GM12878 (cell line): Measurements from ENCODE around the gene TMEM131L. TPM values are rescaled to one million over a fixed set of nuclear protein-coding genes. Genes with fewer than 3 reads are reported as not detected.

Experiments
- ATAC-seq: fragments of 200-7000 bp; cut with Tn5 transposase; 3 replicates; pipeline ENCODE4 v1.9.1; 2020; ENCODE audit warnings: mild to moderate bottlenecking, moderate library complexity
- BruUV-seq: library from RNA; stranded (reverse); fragments of 400-500 nt; replicated peaks from 2 replicates; lab custom pipeline; 2021; lab: Mats Ljungman, UMichigan
- CTCF ChIA-PET: fragments of 300-600 bp; sonication (Branson Sonifier 250); formaldehyde crosslinking; extraction: SDS; loops from one replicate; lab custom pipeline; 2021; ENCODE audit warnings: inconsistent platforms; lab: Yijun Ruan, JAX
- POLR2A ChIA-PET: fragments of 350-600 bp; formaldehyde crosslinking; extraction: SDS; loops from one replicate; lab custom pipeline; 2021; ENCODE audit warnings: inconsistent platforms; lab: Charles Lee
- RAD21 ChIA-PET: fragments of 300-600 bp; sonication (Branson Sonifier 250); formaldehyde crosslinking; loops from one replicate; lab custom pipeline; 2023; ENCODE audit warnings: antibody characterized with exemption; ENCODE audit not compliant: unreplicated experiment; lab: Charles Lee
- SMC1A ChIA-PET: fragments of 300-600 bp; sonication (Branson Sonifier 250); formaldehyde crosslinking; loops from one replicate; lab custom pipeline; 2023; ENCODE audit not compliant: unreplicated experiment, uncharacterized antibody; lab: Charles Lee
- DNase-seq: peaks from one replicate; pipeline ENCODE4 v3.0.0-alpha.2; 2011; ENCODE audit warnings: low read depth, low spot score
- FAIRE-seq: peaks from 3 replicates; lab custom pipeline; 2011; peaks lifted over from hg19 to GRCh38; lab: Jason Lieb, UNC
- H2AFZ ChIP-seq: 2 replicates; pipeline ENCODE4 v1.6.0; 2011; ENCODE audit warnings: low read depth, low read length, control low read depth; ENCODE audit not compliant: control insufficient read depth
- H3K27ac ChIP-seq: 2 replicates; pipeline ENCODE4 v1.5.1; 2011; ENCODE audit warnings: control low read depth; ENCODE audit not compliant: control insufficient read depth, insufficient read depth
- H3K27me3 ChIP-seq, 2 experiments: replicated peaks in 1 of 2; 2 replicates each; pipeline versions ENCODE4 v1.6.0 to v1.6.1; 2011; ENCODE audit warnings: low read length in 1 of 2; ENCODE audit not compliant: control insufficient read depth in 2 of 2, insufficient read depth in 2 of 2
- H3K36me3 ChIP-seq, 2 experiments: 2 replicates each; pipeline ENCODE4 v1.5.1; 2011; ENCODE audit warnings: low read length in 1 of 2; ENCODE audit not compliant: control insufficient read depth in 2 of 2, insufficient read depth in 2 of 2
- H3K4me1 ChIP-seq: 2 replicates; pipeline ENCODE4 v1.6.1; 2011; ENCODE audit warnings: mild to moderate bottlenecking, low read length, moderate library complexity, mixed read lengths; ENCODE audit not compliant: control insufficient read depth, insufficient read depth
- H3K4me2 ChIP-seq: 2 replicates; pipeline ENCODE4 v1.6.0; 2011; ENCODE audit warnings: control low read depth; ENCODE audit not compliant: control insufficient read depth, insufficient read depth
- H3K4me3 ChIP-seq: fragments of 200-600 bp; sonication (generic); 2 replicates; pipeline ENCODE4 v1.5.1; 2016
- H3K79me2 ChIP-seq: 2 replicates; pipeline ENCODE4 v1.6.0; 2011; ENCODE audit warnings: low read length; ENCODE audit not compliant: control insufficient read depth, insufficient read depth
- H3K9ac ChIP-seq: 2 replicates; pipeline ENCODE4 v1.8.0; 2011; ENCODE audit warnings: low read length, control low read depth, mixed read lengths; ENCODE audit not compliant: control insufficient read depth, insufficient read depth
- H3K9me3 ChIP-seq: replicated peaks from 3 replicates; pipeline ENCODE4 v1.5.1; 2011; ENCODE audit warnings: mild to moderate bottlenecking, low read length; ENCODE audit not compliant: control insufficient read depth, insufficient read depth
- H4K20me1 ChIP-seq: 2 replicates; pipeline ENCODE4 v1.6.0; 2011; ENCODE audit not compliant: control insufficient read depth, insufficient read depth
- CBX5 ChIP-seq: sonication (generic); IDR thresholded peaks from 2 replicates; pipeline ENCODE4 v1.6.1; 2016; ENCODE audit warnings: low read depth, moderate library complexity, mild to moderate bottlenecking, inconsistent platforms
- CHD4 ChIP-seq: fragments of 200-600 bp; sonication (generic); IDR thresholded peaks from 2 replicates; pipeline ENCODE4 v1.6.1; 2016; ENCODE audit warnings: mild to moderate bottlenecking
- CREM ChIP-seq: IDR thresholded peaks from 2 replicates; pipeline ENCODE4 v1.6.1; 2014; ENCODE audit warnings: antibody characterized with exemption, low read depth
- ELK1 ChIP-seq: IDR thresholded peaks from 2 replicates; pipeline ENCODE4 v1.6.1; 2012; ENCODE audit warnings: low read depth, low read length, improper control_type of control experiment
- EP300 ChIP-seq, 2 experiments: fragments of 150-350 bp in 1 of 2; IDR thresholded peaks; 2 replicates each; pipeline ENCODE4 v1.6.1; 2011 to 2012; ENCODE audit warnings: low read depth in 2 of 2, low read length in 2 of 2, borderline replicate concordance in 1 of 2, improper control_type of control experiment in 1 of 2, inconsistent platforms in 1 of 2; ENCODE audit not compliant: control insufficient read depth in 1 of 2
- EZH2 ChIP-seq: IDR thresholded peaks from 2 replicates; pipeline ENCODE4 v1.6.1; 2012; ENCODE audit warnings: low read depth, mild to moderate bottlenecking, control low read depth, inconsistent platforms, low read length, borderline replicate concordance; ENCODE audit not compliant: control insufficient read depth
- FOXM1 ChIP-seq: IDR thresholded peaks from 2 replicates; pipeline ENCODE4 v1.6.1; 2012; ENCODE audit warnings: low read depth, mild to moderate bottlenecking, inconsistent platforms, low read length, moderate library complexity
- MEF2B ChIP-seq: fragments of 450-650 bp; IDR thresholded peaks from 2 replicates; pipeline ENCODE4 v1.6.1; 2018; ENCODE audit warnings: mild to moderate bottlenecking, moderate library complexity; ENCODE audit not compliant: partially characterized antibody, poor library complexity, severe bottlenecking
- MYC ChIP-seq: IDR thresholded peaks from 2 replicates; pipeline ENCODE4 v1.6.1; 2011; ENCODE audit warnings: mild to moderate bottlenecking, low read length, moderate library complexity, inconsistent platforms; ENCODE audit not compliant: insufficient read depth, insufficient replicate concordance, insufficient read length, severe bottlenecking
- NR2F1 ChIP-seq: fragments of 450-650 bp; conservative IDR thresholded peaks from 2 replicates; pipeline ENCODE4 v1.6.1; 2017; ENCODE audit warnings: mild to moderate bottlenecking
- RB1 ChIP-seq: fragments of 450-650 bp; formaldehyde crosslinking; IDR thresholded peaks from 2 replicates; pipeline ENCODE4 v1.6.1; 2017; ENCODE audit warnings: mild to moderate bottlenecking, borderline replicate concordance
- RCOR1 ChIP-seq: conservative IDR thresholded peaks from 2 replicates; pipeline ENCODE4 v1.6.1; 2012; ENCODE audit warnings: low read depth, low read length, improper control_type of control experiment
- SMARCA5 ChIP-seq: fragments of 450-650 bp; IDR thresholded peaks from 2 replicates; pipeline ENCODE4 v1.6.1; 2017; ENCODE audit warnings: mild to moderate bottlenecking
- SRF ChIP-seq, 2 experiments: IDR thresholded peaks; 2 replicates each; pipeline ENCODE4 v1.6.1; 2011; ENCODE audit warnings: low read depth in 2 of 2, low read length in 2 of 2, mild to moderate bottlenecking in 1 of 2, moderate library complexity in 1 of 2
- TBL1XR1 ChIP-seq: IDR thresholded peaks from 2 replicates; pipeline ENCODE4 v1.6.1; 2012; ENCODE audit warnings: low read depth, low read length, improper control_type of control experiment
- USF2 ChIP-seq: IDR thresholded peaks from 2 replicates; pipeline ENCODE4 v1.6.1; 2011; ENCODE audit warnings: low read depth, low read length, improper control_type of control experiment, borderline replicate concordance
- ZSCAN29 ChIP-seq: fragments of 450-650 bp; IDR thresholded peaks from 2 replicates; pipeline ENCODE4 v1.6.1; 2017; ENCODE audit warnings: mild to moderate bottlenecking, moderate library complexity
- WGBS: methylation state at CpG from one replicate; pipeline ENCODE4 v1.1.6; 2016; ENCODE audit warnings: low lambda C conversion rate; ENCODE audit not compliant: insufficient replicate concordance, insufficient coverage; ENCODE audit errors: missing lambda C conversion rate; 5-methylcytosine and 5-hydroxymethylcytosine counted together
- in situ Hi-C: fragments of 300-500 bp; cut with MboI; formaldehyde crosslinking; loops from 9 replicates; pipeline ENCODE4 v1.14.3; 2018; ENCODE audit warnings: mixed read lengths
- intact Hi-C: fragments of 100-400 bp; cut with micrococcal nuclease; formaldehyde crosslinking; loops from one replicate; pipeline ENCODE4 v1.14.2; 2022; ENCODE audit not compliant: unreplicated experiment
- polyA plus RNA-seq, 11 experiments: library from polyadenylated mRNA; depleted of rRNA in 4 of 11; unstranded in 6 of 11; stranded (reverse) in 5 of 11; fragments of >200 nt; fragmentation: Nextera tagmentation in 4 of 11; fragmentation: Illumina TruSeq in 1 of 11; extraction: Ambion mirVana in 4 of 11; extraction: Trizol in 1 of 11; gene quantifications; 1 replicate in 1 of 11; 2 replicates in 10 of 11; pipeline versions ENCODE4 v1.2.1 to v1.2.3, GENCODE V29; 2011 to 2016; ENCODE audit warnings: inconsistent platforms in 2 of 11, missing spikeins in 2 of 11, low read depth in 1 of 11
- total RNA-seq, 4 experiments: library from RNA; depleted of rRNA in 3 of 4; stranded (reverse); fragments of >200 nt in 3 of 4; fragmentation: Illumina TruSeq in 1 of 4; extraction: Trizol in 1 of 4; gene quantifications; 2 replicates each; pipeline versions ENCODE4 v1.2.1 to v1.2.3, GENCODE V29; 2013 to 2021

The TMEM131L gene
- total and polyA plus RNA-seq, 10 of the 15 experiments (the other 5 are each of a cell fraction or from before 2014, with no cell fraction given): 8.5 to 101 (median 74.4) TPM

- in situ Hi-C loops (no loop called here), intact Hi-C loops (no loop called here)
- Histone ChIP-seq H3K9me3 (no peaks in the 10 kb centered on the region; the same call in 1 of the 3 replicates), H2AFZ (no peak overlapping the region), H3K79me2 (peaks cover 63% of the 10 kb centered on the region), H3K27ac (no peak overlapping the region), H4K20me1 (peaks cover 14% of the 10 kb centered on the region; the same call in 1 of the 2 replicates), H3K4me1 (peaks cover 31% of the 10 kb centered on the region), H3K27me3 (no peaks in the 10 kb centered on the region), H3K4me2 (no peak overlapping the region), H3K4me3 (no peak overlapping the region), H3K9ac (no peak overlapping the region), H3K36me3 (peaks cover 6 to 25% of the 10 kb centered on the region in 2 experiments)
- DNase-seq (no peak), FAIRE-seq (no peak), ATAC-seq (no peak)
- SMC1A ChIA-PET: interaction anchor here (0.6 to 1.4 kb wide), 5 partner anchors 28 to 232 kb away, joined by 3 to 4 read pairs (median 3); no protein-coding TSS in a partner anchor
- WGBS: 89% methylated on average over 5 of the region's 5 CpGs
- RAD21 ChIA-PET: interaction anchor here (0.6 to 1.4 kb wide), 3 partner anchors 66 to 144 kb away, joined by 3 read pairs; no protein-coding TSS in a partner anchor
- no peak for TF ChIP-seq MEF2B
- TF ChIP-seq SMARCA5: no peak
- no peak for TF ChIP-seq MYC
- no peak for TF ChIP-seq CHD4
- TF ChIP-seq EZH2: no peak
- TF ChIP-seq NR2F1: no peak
- no peak for TF ChIP-seq ZSCAN29
- no peak for TF ChIP-seq SRF (IDR thresholded peaks at IDR 0.05; ENCODE audit: low read depth in 2 of 2, low read length in 2 of 2)
- TF ChIP-seq CREM: no peak
- no peak for TF ChIP-seq CBX5
- no peak for TF ChIP-seq EP300 (IDR thresholded peaks at IDR 0.05; ENCODE audit: borderline replicate concordance in 1 of 2, control insufficient read depth in 1 of 2, low read depth in 2 of 2, low read length in 2 of 2)
- TF ChIP-seq RCOR1: no peak
- no peak for TF ChIP-seq RB1
- no peak for TF ChIP-seq ELK1
- no peak for TF ChIP-seq USF2
- no peak for TF ChIP-seq TBL1XR1
- no peak for TF ChIP-seq FOXM1
- CTCF ChIA-PET: interaction anchor here (0.6 to 1.0 kb wide), 3 partner anchors 95 to 148 kb away, joined by 3 read pairs; no protein-coding TSS in a partner anchor
- POLR2A ChIA-PET: interaction anchor here (0.6 kb wide), 1 partner anchor 13 kb away, joined by 7 read pairs; no protein-coding TSS in a partner anchor
- BruUV-seq: no TSS peak
Measured at GRCh38 chr4:153577053-153577452, 110.9 kb downstream of the TMEM131L start.
